ENCODE measurements around the gene MAFB.

Gene MAFB

GRCh38 chr20:40680161-40680959 is 8.7 kb downstream of the MAFB start:
- DNase-seq, result no peak

- no peak for DNase-seq
Observed at GRCh38 chr20:40679184-40679583, 9.9 kb downstream of the MAFB start.

GRCh38 chr20:40678286-40678875 is 10.7 kb downstream of the MAFB start:
- DNase-seq, result no peak

GRCh38 chr20:40677343-40677924 is 11.6 kb downstream of the MAFB start:
- no peak for DNase-seq

- no peak for DNase-seq
Observed at GRCh38 chr20:40676491-40677269, 12.4 kb downstream of the MAFB start.

GRCh38 chr20:40675599-40676221 is 13.3 kb downstream of the MAFB start:
- DNase-seq, result no peak

- DNase-seq, result no peak
Observed at GRCh38 chr20:40673442-40673841, 15.6 kb downstream of the MAFB start.

GRCh38 chr20:40672095-40672494 is 16.9 kb downstream of the MAFB start:
- no peak for DNase-seq

GRCh38 chr20:40670253-40670652 is 18.8 kb downstream of the MAFB start:
- DNase-seq, result no peak

GRCh38 chr20:40669692-40670091 is 19.3 kb downstream of the MAFB start:
- no peak for DNase-seq

- DNase-seq, result no peak
Observed at GRCh38 chr20:40668449-40669228, 20.4 kb downstream of the MAFB start.

GRCh38 chr20:40667503-40667902 is 21.5 kb downstream of the MAFB start:
- no peak for DNase-seq

- DNase-seq, result no peak
Observed at GRCh38 chr20:40666336-40666735, 22.7 kb downstream of the MAFB start.

- no peak for DNase-seq
Observed at GRCh38 chr20:40664891-40665290, 24.1 kb downstream of the MAFB start.

- no peak for DNase-seq
Observed at GRCh38 chr20:40663991-40664880, 24.8 kb downstream of the MAFB start.

- DNase-seq, result no peak
Observed at GRCh38 chr20:40663304-40663790, 25.7 kb downstream of the MAFB start.

- no peak for DNase-seq
Observed at GRCh38 chr20:40659567-40659966, 29.5 kb downstream of the MAFB start.

- no peak for DNase-seq
Observed at GRCh38 chr20:40658509-40658908, 30.5 kb downstream of the MAFB start.

- DNase-seq, result no peak
Observed at GRCh38 chr20:40657526-40657925, 31.5 kb downstream of the MAFB start.

GRCh38 chr20:40655451-40655850 is 33.6 kb downstream of the MAFB start:
- no peak for DNase-seq

GRCh38 chr20:40654876-40655275 is 34.2 kb downstream of the MAFB start:
- DNase-seq, result no peak
